Measurements from ENCODE around the gene IL25. TPM values are rescaled to one million over a fixed set of nuclear protein-coding genes. Genes with fewer than 3 reads are reported as not detected.
A peak's percentile ranks its signal among the peaks of the same experiment; 100 is the strongest.

IL25 gene
- total and polyA plus RNA-seq, 8 donors, result not detected

DNA sequence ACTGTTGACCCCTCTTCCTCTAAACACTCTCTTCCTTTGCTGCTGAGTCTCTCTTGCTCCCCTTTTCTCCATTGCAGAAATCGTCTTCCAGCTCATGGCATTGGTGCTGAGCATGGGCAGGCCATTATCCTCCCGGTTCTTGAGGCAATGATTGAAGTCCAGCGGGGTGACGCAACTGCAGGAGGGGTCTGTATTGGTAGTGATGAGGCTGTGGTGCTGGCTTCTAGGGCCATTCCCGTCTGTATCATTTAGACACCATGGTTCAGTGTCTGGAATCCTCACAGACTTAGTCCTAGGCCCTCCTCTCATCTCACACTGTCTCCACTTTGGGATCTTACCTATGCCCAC, 19.2 kb upstream of the IL25 start:
- no peak for ATAC-seq
- Histone ChIP-seq H3K4me3 (no peak overlapping the region), H3K27ac (no peak overlapping the region), H3K27me3 (no peaks in the 10 kb centered on the region), H3K9me3 (no peaks in the 10 kb centered on the region), H3K4me1 (peaks cover 0 to 4% (median 0%) of the 10 kb centered on the region in 3 donors), H3K36me3 (no peaks in the 10 kb centered on the region)
- no peak for FAIRE-seq
- no peak for DNase-seq
- intact Hi-C loops (cut with DNase I), result no loop called here
- TF ChIP-seq, protein P1, sequence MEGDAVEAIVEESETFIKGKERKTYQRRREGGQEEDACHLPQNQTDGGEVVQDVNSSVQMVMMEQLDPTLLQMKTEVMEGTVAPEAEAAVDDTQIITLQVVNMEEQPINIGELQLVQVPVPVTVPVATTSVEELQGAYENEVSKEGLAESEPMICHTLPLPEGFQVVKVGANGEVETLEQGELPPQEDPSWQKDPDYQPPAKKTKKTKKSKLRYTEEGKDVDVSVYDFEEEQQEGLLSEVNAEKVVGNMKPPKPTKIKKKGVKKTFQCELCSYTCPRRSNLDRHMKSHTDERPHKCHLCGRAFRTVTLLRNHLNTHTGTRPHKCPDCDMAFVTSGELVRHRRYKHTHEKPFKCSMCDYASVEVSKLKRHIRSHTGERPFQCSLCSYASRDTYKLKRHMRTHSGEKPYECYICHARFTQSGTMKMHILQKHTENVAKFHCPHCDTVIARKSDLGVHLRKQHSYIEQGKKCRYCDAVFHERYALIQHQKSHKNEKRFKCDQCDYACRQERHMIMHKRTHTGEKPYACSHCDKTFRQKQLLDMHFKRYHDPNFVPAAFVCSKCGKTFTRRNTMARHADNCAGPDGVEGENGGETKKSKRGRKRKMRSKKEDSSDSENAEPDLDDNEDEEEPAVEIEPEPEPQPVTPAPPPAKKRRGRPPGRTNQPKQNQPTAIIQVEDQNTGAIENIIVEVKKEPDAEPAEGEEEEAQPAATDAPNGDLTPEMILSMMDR (IDR thresholded peaks at IDR 0.05), result no peak
- WGBS, 2 donors, result 77 to 82% methylated on average over 5 of the region's 5 CpGs

DNA sequence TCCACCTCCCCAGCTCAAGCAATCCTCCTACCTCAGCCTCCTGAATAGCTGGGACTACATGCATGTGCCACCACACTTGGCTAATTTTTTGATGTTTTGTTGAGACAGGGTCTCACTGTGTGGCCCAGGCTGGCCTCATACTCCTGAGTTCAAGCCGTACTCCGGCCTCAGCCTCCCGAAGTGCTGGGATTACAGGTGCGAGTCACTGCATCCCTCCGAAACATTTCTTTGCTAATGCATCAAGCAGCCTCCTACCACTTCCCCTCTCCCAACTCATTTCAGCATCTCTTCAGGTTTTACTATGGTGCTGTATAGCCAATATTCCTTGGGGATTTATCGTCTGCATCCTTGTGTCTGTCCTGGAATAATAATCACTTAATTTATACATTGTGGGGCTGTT, 17.6 kb upstream of the IL25 start:
- no peak for FAIRE-seq
- H3K4me3 ChIP-seq, result no peak overlapping the region
- no peaks in the 10 kb centered on the region for H3K36me3 ChIP-seq
- H3K9me3 ChIP-seq, result no peaks in the 10 kb centered on the region
- H3K27ac ChIP-seq, result no peak overlapping the region
- DNase-seq, result no peak
- H3K27me3 ChIP-seq, result no peaks in the 10 kb centered on the region
- H3K4me1 ChIP-seq, result peaks cover 0 to 4% (median 0%) of the 10 kb centered on the region in 3 donors
- 81 to 82% methylated on average over 6 of the region's 6 CpGs for WGBS, 2 donors
- TF ChIP-seq, protein P1 (IDR thresholded peaks at IDR 0.05), result no peak
- ATAC-seq, result no peak
- intact Hi-C loops (cut with DNase I), result no loop called here

DNA sequence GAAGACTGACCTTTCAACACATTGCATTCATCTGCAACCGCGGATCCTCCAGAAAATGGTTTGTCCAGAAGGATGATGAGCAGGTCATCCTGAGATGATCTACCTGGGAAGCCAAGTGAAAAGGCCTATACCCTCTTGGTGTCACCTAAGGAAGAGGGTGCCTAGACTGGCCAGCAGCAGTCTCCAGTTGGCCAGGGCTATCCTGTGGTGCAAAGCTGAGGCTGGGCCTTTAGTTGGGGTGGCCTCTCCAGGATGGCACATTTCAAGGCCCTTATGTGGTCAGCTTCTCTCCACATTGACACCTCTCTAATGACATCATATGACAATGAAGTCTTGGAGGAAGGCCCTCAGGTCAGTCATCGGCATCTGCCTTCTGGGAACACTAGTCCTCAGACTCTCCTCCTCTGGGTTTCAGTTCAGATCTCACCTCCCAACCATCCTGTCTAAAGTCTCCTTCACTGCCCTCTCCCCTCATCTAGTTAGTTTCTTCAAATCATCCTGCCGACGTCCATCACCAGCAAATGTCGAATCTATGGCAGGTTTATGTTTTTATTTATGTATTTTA, 16.7 kb upstream of the IL25 start:
- intact Hi-C loops (cut with DNase I), result no loop called here
- Histone ChIP-seq H3K27ac (no peak overlapping the region), H3K4me1 (peaks cover 0 to 4% (median 0%) of the 10 kb centered on the region in 3 donors), H3K9me3 (no peaks in the 10 kb centered on the region), H3K4me3 (no peak overlapping the region), H3K36me3 (no peaks in the 10 kb centered on the region), H3K27me3 (no peaks in the 10 kb centered on the region)
- DNase-seq, result no peak
- TF ChIP-seq, protein P1 (IDR thresholded peaks at IDR 0.05), result no peak
- 70 to 84% methylated on average over 6 of the region's 6 CpGs for WGBS, 2 donors
- FAIRE-seq, result no peak
- ATAC-seq, result no peak

DNA sequence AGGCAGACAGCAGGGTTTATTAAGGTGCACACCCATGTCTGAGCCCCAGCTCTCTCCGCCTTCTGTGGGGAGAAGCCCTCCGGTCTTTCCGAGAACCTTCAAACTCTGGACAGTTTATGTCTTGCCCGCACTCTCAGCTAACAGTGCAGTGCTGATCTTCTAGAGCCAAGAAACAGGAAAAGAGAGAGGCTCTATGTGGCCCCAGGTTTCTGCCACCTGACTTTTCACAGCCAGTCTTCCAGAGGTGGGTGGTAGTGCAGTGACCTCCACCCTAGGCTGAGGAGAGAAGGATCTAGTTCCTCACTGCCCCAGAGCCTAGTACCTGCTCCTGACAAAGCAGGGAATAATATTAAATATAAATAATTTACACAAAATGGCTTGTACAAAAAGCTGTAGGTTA, 15.9 kb upstream of the IL25 start:
- Histone ChIP-seq H3K27me3 (no peaks in the 10 kb centered on the region), H3K4me3 (no peak overlapping the region), H3K27ac (no peak overlapping the region), H3K36me3 (no peaks in the 10 kb centered on the region), H3K4me1 (peaks cover 0 to 4% (median 0%) of the 10 kb centered on the region in 3 donors), H3K9me3 (no peaks in the 10 kb centered on the region)
- ATAC-seq, result no peak
- WGBS, 2 donors, result 89 to 91% methylated on average over 4 of the region's 4 CpGs
- TF ChIP-seq, protein P1 (IDR thresholded peaks at IDR 0.05), result no peak
- intact Hi-C loops (cut with DNase I), result no loop called here
- DNase-seq, result no peak
- FAIRE-seq, result no peak

DNA sequence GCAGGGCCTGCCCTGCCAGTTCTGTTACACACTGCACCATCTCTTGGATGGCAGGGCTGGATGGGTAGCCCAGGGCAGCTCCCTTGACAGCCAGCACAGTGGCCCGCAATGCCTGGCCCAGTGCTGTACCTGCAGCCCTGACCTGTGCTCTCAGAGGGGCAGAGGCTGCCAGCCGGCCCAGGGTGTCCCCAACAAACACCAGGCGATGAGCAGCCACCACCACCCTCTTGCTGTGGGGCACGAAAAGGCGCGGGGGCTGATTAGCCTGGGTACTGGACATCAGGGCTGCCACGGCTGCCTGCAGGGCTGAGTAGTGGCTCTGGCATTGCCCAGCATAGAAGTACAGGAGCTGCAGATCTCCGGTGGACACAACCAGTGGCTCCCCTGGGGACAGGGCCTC, 15.3 kb upstream of the IL25 start:
- no peak for ATAC-seq
- FAIRE-seq, result no peak
- intact Hi-C loops (cut with DNase I), result no loop called here
- Histone ChIP-seq H3K4me1 (no peaks in the 10 kb centered on the region), H3K36me3 (no peaks in the 10 kb centered on the region), H3K4me3 (no peak overlapping the region), H3K27me3 (no peaks in the 10 kb centered on the region), H3K27ac (no peak overlapping the region), H3K9me3 (no peaks in the 10 kb centered on the region)
- TF ChIP-seq, protein P1 (IDR thresholded peaks at IDR 0.05), result no peak
- peak in 1 of 6 donors; percentile 47 for DNase-seq
- 79 to 88% methylated on average over 8 of the region's 8 CpGs for WGBS, 2 donors
